OCI-LY3 (cell line): ENCODE results near the gene TMEM260.

ENCODE experiments used
- H2AFZ ChIP-seq: fragments of 200-600, 300-600 bp; shearing (Covaris generic); 2 replicates; pipeline ENCODE4 v1.6.0; 2014; ENCODE audit warnings: antibody characterized with exemption, low read depth, low read length
- H3K27ac ChIP-seq: fragments of 200-600, 300-600 bp; sonication (generic); 2 replicates; pipeline ENCODE4 v1.5.1; 2014; ENCODE audit warnings: mild to moderate bottlenecking, low read length, moderate library complexity, mixed read lengths
- H3K27me3 ChIP-seq: fragments of 200-600, 300-600 bp; sonication (generic); 2 replicates; pipeline ENCODE4 v1.6.1; 2014; ENCODE audit warnings: low read depth, low read length, mixed read lengths
- H3K36me3 ChIP-seq: fragments of 200-600, 300-600 bp; sonication (generic); replicated peaks from 2 replicates; pipeline ENCODE3; 2014; ENCODE audit warnings: low read depth, low read length, mixed read lengths
- H3K4me1 ChIP-seq: fragments of 300-600, 200-600 bp; sonication (generic); 2 replicates; pipeline ENCODE4 v1.6.1; 2014; ENCODE audit warnings: low read length, mixed read lengths
- H3K4me2 ChIP-seq: fragments of 200-600, 300-600 bp; sonication (generic); 2 replicates; pipeline ENCODE4 v1.6.1; 2014; ENCODE audit warnings: low read length, mixed read lengths
- H3K4me3 ChIP-seq: fragments of 300-600, 200-600 bp; sonication (generic); 2 replicates; pipeline ENCODE4 v1.5.1; 2014; ENCODE audit warnings: antibody characterized with exemption, mild to moderate bottlenecking, low read length, moderate library complexity
- H3K79me2 ChIP-seq: fragments of 300-600, 200-600 bp; shearing (Covaris generic); 2 replicates; pipeline ENCODE4 v1.6.1; 2014; ENCODE audit warnings: mild to moderate bottlenecking, low read length, mixed read lengths
- H3K9ac ChIP-seq: fragments of 300-600, 200-600 bp; shearing (Covaris generic); 2 replicates; pipeline ENCODE4 v1.6.0; 2014; ENCODE audit warnings: mild to moderate bottlenecking, low read length, moderate library complexity
- H3K9me3 ChIP-seq: fragments of 200-600, 300-600 bp; shearing (Covaris generic); 2 replicates; pipeline ENCODE4 v1.6.1; 2014; ENCODE audit warnings: low read length, mixed read lengths; ENCODE audit not compliant: insufficient read depth
- H4K20me1 ChIP-seq: fragments of 200-600, 300-600 bp; sonication (generic); 2 replicates; pipeline ENCODE4 v1.6.1; 2016; ENCODE audit warnings: low read length, mixed read lengths; ENCODE audit not compliant: insufficient read depth
- EZH2phosphoT487 ChIP-seq: fragments of 200-600 bp; shearing (Covaris generic); IDR thresholded peaks from 2 replicates; pipeline ENCODE4 v1.6.1; 2018; ENCODE audit warnings: antibody characterized with exemption, mixed run types, low read depth
- TF ChIP-seq, protein P1 (sequence below): fragments of 200-600, 300-600 bp; sonication (generic); IDR thresholded peaks from 2 replicates; pipeline ENCODE4 v1.5.1; 2014; ENCODE audit warnings: antibody characterized with exemption, low read length, low read depth

The TMEM260 gene

DNA sequence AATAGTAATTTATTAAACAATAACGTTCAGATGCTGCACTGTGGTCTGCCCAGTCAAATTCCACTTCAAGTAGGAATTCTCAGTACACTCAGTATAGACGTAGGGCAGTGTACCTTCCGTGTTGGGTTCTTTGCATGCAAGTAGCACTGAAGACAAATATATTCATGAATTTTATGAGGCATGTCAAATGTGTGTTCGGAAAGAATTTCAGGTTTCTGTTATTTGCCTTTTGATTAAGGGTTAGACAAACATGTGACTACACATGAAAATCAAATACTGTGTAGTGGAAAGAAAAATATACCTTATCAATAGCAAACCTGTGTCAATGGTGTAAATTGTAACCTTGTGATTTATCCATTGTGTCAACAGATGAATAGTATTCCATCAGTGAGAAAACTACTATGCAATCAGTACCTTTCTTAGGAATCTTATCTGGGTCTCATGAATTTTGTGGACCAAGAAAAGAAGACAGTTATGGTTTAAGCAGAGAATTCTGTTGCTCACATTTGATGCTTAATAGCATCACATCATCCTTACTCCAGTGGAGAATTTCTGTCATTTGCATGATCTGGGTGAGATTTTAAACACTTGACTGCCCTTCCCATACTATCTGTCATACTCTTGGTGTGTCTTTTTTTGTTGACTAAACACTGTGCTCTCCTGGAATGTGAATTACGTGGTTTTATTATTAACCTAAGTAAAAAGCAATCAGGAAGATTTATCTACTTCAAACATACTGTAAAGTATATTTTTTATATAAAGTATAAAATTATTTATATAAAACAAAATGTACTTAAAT is 13.3 kb downstream of the TMEM260 start:
- H3K36me3 ChIP-seq: peaks cover 8% of the 10 kb centered on the region
- no peak overlapping the region for H3K4me2 ChIP-seq
- TF ChIP-seq EZH2phosphoT487: no peak
- TF ChIP-seq, protein P1, sequence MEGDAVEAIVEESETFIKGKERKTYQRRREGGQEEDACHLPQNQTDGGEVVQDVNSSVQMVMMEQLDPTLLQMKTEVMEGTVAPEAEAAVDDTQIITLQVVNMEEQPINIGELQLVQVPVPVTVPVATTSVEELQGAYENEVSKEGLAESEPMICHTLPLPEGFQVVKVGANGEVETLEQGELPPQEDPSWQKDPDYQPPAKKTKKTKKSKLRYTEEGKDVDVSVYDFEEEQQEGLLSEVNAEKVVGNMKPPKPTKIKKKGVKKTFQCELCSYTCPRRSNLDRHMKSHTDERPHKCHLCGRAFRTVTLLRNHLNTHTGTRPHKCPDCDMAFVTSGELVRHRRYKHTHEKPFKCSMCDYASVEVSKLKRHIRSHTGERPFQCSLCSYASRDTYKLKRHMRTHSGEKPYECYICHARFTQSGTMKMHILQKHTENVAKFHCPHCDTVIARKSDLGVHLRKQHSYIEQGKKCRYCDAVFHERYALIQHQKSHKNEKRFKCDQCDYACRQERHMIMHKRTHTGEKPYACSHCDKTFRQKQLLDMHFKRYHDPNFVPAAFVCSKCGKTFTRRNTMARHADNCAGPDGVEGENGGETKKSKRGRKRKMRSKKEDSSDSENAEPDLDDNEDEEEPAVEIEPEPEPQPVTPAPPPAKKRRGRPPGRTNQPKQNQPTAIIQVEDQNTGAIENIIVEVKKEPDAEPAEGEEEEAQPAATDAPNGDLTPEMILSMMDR: no peak
- no peaks in the 10 kb centered on the region for H3K4me1 ChIP-seq
- H4K20me1 ChIP-seq: no peaks in the 10 kb centered on the region
- H3K9ac ChIP-seq: no peak overlapping the region
- H3K9me3 ChIP-seq: no peaks in the 10 kb centered on the region
- no peak overlapping the region for H2AFZ ChIP-seq
- H3K27ac ChIP-seq: no peak overlapping the region
- H3K27me3 ChIP-seq: no peaks in the 10 kb centered on the region
- no peak overlapping the region for H3K4me3 ChIP-seq
- no peaks in the 10 kb centered on the region for H3K79me2 ChIP-seq

DNA sequence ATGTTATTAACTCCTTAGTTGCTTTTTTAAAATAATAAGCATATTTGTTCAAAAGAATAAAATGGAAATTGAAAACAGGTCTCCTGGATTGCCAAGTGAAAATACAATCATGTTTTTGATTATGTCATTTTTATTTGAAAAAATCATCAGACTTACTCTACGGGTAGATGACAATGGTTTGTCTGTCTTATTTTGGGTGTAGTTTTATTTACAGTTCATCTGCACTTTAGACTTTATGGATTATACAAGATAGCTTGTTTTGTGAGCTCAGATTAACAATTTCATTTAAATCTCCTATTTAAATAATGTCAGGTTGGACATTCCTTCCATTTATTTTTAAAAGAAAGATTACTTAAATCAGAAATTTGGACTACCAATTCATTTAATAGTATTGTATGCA is 14.8 kb downstream of the TMEM260 start:
- Histone ChIP-seq H4K20me1 (no peaks in the 10 kb centered on the region), H3K4me1 (no peaks in the 10 kb centered on the region), H3K4me2 (no peak overlapping the region), H3K79me2 (no peaks in the 10 kb centered on the region), H3K9me3 (no peaks in the 10 kb centered on the region), H3K9ac (no peak overlapping the region), H3K27me3 (no peaks in the 10 kb centered on the region), H3K4me3 (no peak overlapping the region), H2AFZ (no peak overlapping the region), H3K36me3 (peaks cover 14% of the 10 kb centered on the region), H3K27ac (no peak overlapping the region)
- TF ChIP-seq, protein P1: no peak
- TF ChIP-seq EZH2phosphoT487: no peak

DNA sequence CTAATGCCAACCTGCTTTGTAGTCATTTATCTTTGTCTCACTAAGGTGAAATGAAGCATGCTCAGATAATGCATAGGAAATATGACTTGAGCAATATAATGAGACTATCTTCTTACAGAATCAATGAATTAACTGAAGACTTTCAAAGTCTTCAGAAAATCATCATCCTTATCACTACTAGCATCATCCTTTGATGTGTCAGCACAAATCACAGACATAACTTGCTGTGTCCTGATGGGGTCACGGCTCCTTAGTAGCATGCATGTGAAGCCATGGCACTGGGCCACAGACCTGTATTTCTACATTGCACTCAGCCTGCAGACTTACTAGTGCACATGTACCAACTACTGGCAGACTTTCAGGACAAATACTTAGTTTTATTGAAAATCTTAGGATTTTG is 18.9 kb downstream of the TMEM260 start:
- no peak overlapping the region for H2AFZ ChIP-seq
- no peaks in the 10 kb centered on the region for H3K79me2 ChIP-seq
- no peak overlapping the region for H3K4me2 ChIP-seq
- H4K20me1 ChIP-seq: no peaks in the 10 kb centered on the region
- TF ChIP-seq, protein P1: no peak
- TF ChIP-seq EZH2phosphoT487: no peak
- no peak overlapping the region for H3K27ac ChIP-seq
- no peaks in the 10 kb centered on the region for H3K9me3 ChIP-seq
- H3K9ac ChIP-seq: no peak overlapping the region
- H3K4me1 ChIP-seq: no peaks in the 10 kb centered on the region
- H3K36me3 ChIP-seq: peaks cover 14% of the 10 kb centered on the region
- H3K4me3 ChIP-seq: no peak overlapping the region
- H3K27me3 ChIP-seq: no peaks in the 10 kb centered on the region

DNA sequence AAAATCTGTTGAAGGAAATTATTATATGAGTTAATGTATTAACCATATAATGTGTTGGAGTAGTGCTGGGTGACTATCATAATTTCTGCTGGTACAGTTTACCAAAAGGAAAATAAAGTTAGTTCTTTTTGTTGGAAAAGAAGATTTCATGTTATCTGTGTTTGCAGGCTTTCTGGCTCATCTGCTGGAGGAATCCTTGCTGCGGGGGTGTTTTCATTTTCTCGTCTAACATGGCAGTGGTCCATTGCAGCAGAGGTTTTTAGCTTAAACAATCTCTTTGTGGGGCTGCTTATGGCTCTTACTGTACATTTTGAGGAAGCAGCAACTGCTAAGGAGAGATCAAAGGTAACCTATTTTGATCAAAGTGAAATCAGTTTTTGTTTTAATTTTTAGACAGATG is 24.1 kb downstream of the TMEM260 start:
- Histone ChIP-seq H3K9me3 (no peaks in the 10 kb centered on the region), H3K4me2 (no peak overlapping the region), H3K27ac (no peak overlapping the region), H3K36me3 (peaks cover 1% of the 10 kb centered on the region), H2AFZ (no peak overlapping the region), H3K79me2 (no peaks in the 10 kb centered on the region), H3K9ac (no peak overlapping the region), H3K27me3 (no peaks in the 10 kb centered on the region), H3K4me3 (no peak overlapping the region), H3K4me1 (no peaks in the 10 kb centered on the region), H4K20me1 (no peaks in the 10 kb centered on the region)
- TF ChIP-seq EZH2phosphoT487: no peak
- TF ChIP-seq, protein P1: no peak
